ENCODE measurements around the gene SEL1L.
"Not testable (repeated sequence)": the region's sequence is repeated elsewhere in the genome, so short reads cannot be mapped to it uniquely, and the experiment has no call there.

Gene SEL1L

DNA sequence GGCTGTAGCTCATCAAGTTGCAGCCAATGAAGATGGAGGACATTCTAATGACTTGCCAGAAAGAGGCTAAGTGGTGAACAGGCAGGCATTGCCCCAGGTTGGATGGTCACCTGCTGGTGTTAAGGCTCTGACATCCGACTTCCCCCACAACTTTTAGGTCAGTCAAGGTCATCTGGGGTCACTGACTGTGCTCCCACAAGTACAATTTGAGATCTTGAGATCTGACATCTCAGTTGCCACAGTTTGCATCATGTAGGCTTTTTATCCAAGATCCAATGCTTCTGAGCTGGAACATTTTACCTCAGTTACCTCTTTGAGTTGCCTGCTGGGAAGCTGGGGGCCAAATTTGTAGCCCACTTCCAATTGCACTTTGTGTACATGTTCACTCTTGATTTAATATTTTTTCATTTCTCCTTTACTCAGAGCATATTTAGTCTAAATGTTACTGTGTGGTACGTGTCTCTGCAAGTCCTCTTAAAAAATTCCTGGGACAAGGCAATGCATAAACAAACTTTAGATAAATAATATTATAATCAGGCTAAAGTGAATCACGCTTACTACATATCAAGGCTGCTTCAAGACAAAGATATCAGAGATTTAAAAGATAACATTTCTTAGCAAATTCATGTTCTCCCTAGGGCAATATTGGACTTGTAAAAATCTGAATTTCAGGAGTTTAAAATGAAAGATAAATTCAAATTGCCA lies 61.4 kb downstream of the SEL1L start:
- DNase-seq, result no peak

DNA sequence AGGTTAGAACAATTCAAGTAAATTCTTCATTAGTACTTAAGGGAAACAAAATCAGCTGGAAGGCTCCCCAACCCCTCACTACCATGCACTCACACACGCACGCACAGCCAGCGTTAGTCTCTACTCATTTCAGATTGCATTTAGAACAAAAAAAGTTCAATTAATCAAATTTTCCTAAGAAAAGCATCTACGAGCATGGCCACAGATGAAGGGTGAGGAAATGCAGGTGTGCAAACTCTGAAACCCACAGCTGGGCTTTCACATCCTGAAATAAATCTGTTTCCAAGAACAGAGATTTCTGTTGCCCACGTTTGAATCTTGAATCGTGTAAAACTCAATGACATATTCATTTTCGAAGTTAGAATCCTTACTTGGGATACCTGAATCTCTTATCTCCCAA lies 62.6 kb downstream of the SEL1L start:
- DNase-seq, result no peak

GRCh38 chr14:81470557-81470826 lies 63.2 kb downstream of the SEL1L start:
- not testable (repeated sequence) for DNase-seq

GRCh38 chr14:81466854-81467253 lies 66.8 kb downstream of the SEL1L start:
- no peak for DNase-seq

- DNase-seq, result no peak
Measured at GRCh38 chr14:81465507-81466228, 68.0 kb downstream of the SEL1L start.

DNA sequence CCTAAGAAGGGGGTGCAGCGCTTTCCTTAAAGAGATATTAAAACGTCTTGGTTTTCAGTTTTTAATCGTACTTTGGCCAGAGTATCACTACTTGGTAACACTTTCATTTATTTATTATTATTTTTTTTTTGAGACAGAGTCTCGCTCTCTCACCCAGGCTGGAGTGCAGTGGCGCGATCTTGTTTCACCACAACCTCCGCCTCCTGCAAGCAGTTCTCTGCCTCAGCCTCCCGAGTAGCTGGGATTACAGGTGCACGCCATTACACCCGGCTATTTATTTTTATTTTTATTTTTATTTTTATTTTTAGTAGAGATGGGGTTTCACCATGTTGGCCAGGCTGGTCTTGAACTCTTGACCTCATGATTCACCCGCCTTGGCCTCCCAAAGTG lies 68.7 kb downstream of the SEL1L start:
- DNase-seq, result not testable (repeated sequence)

DNA sequence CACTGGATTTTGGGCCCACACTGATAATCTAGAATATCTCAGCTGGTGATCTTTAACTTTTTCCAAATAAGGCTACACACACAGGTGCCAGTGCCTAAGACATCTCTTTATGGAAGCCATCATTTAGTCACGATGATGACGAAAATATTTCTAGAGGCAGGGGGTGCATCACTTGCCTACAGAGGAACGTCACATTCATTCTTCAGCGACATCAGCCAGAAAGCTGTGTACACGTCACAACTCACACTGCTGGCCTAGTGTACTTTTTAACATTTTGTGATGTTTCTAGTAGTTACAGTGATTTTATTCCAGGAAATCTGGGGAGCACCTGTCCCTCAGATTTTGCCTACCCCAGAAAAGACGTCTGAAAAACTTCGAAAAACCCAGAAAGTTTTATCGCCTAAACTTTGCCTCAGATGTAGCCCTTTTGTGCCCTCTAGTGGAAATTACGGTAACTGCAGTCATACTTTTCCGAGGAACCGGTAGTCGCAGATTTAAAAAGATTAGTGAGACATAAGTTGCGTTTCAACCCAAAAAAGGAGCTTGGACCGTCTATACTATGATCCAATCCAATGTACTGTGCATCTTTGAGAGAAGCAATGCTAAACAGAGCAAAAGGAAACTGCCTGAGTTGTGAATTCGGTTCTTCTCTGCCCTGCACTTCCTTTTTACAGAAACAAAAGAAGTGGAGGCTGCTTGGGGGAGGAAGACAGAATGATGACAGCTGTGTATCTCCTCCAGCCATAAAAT lies 69.2 kb downstream of the SEL1L start:
- DNase-seq, result no peak

DNA sequence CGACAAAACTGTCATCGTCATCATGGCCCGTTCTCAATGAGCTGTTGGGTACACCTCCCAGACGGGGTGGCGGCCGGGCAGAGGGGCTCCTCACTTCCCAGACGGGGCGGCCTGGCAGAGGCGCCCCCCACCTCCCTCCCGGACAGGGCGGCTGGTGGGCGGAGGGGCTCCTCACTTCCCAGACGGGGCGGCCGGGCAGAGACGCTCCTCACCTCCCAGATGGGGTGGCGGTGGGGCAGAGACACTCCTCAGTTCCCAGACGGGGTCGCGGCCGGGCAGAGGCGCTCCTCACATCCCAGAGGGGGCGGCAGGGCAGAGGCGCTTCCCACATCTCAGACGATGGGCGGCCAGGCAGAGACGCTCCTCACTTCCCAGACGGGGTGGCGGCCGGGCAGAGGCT lies 71.3 kb downstream of the SEL1L start:
- not testable (repeated sequence) for DNase-seq

DNA sequence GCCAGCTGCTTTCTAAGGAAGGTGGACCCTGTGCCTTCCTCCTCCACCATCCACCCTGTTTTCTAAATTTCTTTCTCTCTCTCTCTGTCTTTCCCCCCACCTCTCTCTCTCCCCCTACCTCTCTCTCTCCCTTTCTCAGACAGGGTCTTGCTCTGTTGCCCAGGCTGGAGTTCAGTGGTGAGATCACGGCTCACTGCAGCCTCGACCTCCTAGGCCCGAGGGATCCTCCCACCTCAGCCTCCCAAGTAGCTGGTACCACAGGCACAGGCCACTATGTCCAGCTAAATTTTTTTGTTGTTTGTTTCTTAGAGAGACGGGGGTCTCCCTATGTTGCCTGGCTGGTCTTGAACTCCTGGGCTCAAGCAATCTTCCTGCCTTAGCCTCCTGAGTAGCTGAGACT lies 73.7 kb downstream of the SEL1L start:
- DNase-seq, result no peak

DNA sequence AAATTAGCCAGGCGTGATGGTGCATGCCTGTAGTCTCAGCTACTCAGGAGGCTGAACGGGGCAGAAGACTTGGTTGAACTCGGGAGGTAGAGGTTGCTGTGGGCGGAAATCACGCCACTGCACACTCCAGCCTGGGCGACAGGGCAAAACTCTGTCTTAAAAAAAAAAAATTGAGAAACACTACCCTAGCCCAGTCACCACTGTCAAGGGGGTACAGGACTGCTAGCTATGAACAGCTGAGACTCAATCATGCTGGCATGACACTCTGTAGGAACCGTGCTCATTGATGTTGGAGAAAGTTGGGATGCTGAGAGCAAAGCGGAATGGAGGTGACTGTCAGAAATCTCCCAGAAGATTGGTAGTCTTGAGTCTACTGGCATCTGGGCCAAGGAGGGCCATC lies 75.3 kb downstream of the SEL1L start:
- DNase-seq, result no peak

GRCh38 chr14:81455390-81455789 lies 78.3 kb downstream of the SEL1L start:
- DNase-seq, result no peak

DNA sequence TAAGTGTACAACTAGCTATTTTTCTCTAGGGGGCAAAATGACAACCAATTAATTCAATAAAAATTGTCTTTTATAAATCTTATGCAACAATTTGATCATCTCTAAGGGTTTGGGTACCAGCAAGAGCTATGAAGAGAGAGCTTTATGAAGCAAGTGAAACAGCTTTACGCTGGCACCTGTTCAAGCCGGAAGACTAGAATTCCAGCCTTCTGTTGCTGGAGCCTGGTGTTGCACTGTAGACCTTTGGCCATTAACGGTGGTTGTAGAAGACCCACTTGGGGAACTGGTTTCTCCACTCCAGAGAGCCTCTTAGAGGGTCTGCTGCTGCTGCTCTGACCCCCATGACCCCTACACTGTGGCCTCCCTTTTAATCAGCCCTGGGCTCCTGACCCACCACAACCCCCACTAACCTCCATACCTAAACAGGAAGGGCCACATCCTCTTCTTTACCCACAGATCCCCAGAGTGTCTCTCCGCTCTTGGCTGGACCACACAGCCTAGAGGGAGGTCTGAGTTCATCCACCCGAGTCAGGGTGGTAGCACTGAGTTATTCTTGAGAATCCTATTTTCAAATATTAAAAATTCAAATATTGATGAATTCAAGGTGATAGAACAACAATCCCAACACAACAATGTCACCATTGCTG lies 79.0 kb downstream of the SEL1L start:
- no peak for DNase-seq

DNA sequence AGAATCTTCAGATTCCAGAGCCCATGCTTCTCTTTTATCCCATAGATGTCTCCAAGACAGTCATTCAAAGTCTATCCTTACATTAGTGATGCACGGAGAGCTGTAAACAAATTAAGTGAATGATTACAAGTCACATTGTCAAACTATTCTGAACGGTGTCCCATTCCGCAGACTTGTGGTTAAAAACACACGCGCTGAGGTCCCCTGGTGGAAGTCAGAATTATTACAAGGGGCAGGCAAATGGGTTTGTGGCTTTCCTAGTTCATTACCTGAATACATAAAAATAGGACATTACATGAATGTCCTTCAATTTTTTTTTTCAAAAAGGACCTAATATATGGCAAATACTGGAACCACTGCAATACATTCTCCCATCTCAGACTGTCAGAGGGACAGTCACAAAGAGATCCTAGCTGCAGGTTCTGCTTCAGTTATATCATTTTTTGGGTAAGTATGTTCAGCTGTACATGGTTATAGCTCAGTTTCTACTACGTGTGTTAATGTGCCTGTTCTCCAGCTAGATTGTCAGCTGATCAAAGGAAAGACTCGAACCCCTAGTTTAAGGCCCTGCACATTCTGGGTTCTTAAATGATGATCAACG lies 80.4 kb downstream of the SEL1L start:
- no peak for DNase-seq

GRCh38 chr14:81452341-81453133 lies 81.1 kb downstream of the SEL1L start:
- no peak for DNase-seq

DNA sequence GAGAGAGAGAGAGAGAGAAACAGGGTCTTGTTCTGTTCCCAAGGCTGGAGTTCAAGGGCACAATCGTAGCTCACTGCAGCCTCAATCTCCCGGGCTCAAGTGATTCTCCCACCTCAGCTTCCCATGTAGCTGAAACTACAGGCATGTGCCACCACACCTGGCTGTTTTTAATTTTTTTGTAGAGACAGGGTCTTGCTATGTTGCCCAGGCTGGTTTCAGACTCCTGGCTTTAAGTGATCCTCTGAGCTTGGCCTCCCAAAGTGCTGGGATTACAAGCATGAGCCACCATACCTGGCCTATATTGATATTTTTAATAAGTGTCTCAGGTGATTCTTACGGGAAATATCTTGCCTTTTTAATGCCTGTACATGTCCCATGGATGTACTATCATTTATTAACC lies 82.7 kb downstream of the SEL1L start:
- DNase-seq, result no peak

GRCh38 chr14:81450100-81450531 lies 83.5 kb downstream of the SEL1L start:
- DNase-seq, result no peak

GRCh38 chr14:81449576-81449975 lies 84.1 kb downstream of the SEL1L start:
- no peak for DNase-seq

- no peak for DNase-seq
Measured at GRCh38 chr14:81449114-81449513, 84.5 kb downstream of the SEL1L start.

- no peak for DNase-seq
Measured at GRCh38 chr14:81447021-81447764, 86.5 kb downstream of the SEL1L start.

- DNase-seq, result no peak
Measured at GRCh38 chr14:81446279-81447007, 87.2 kb downstream of the SEL1L start.

GRCh38 chr14:81441626-81442134 lies 92.0 kb downstream of the SEL1L start:
- DNase-seq, result no peak
